ENCODE data around the gene CAND2.

DNA sequence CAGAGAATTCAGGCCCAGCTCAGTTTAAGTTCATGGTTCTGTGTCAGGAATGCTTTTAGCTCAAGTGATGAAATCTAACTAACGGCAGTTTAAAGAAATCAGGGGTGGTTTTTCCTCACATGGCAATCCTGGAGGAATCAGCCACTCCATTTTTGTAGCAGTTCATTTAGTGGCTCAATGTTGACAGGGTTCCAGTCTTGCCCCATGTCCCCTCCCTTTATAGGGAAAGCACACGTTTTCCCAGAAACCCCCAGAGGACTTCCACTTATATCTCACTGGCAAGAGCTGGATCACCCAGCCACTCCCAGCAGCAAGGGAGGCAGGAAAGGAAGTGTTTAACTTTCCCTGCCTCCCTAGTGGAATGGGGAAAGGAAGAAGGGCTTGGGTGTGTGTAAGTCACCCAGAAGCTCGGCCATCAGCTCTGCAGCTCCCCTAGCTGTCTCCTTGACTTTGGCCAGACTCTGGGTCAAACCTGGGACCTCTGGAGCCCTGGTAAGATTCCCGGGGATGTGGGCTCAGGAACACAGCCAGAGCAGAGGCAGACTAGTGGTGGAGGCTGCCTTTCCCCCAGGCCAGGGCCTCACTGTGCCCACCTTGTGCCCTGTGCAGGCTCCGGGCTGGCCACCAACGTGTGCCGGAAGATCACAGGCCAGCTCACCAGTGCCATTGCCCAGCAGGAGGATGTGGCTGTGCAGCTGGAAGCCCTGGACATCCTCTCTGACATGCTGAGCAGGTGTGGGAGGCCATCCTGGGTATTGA, 11.3 kb downstream of the CAND2 start:
- TF ChIP-seq POLR2AphosphoS5 (IDR thresholded peaks at IDR 0.05; ENCODE audit: low read depth) = no peak
- TF ChIP-seq, protein P1, sequence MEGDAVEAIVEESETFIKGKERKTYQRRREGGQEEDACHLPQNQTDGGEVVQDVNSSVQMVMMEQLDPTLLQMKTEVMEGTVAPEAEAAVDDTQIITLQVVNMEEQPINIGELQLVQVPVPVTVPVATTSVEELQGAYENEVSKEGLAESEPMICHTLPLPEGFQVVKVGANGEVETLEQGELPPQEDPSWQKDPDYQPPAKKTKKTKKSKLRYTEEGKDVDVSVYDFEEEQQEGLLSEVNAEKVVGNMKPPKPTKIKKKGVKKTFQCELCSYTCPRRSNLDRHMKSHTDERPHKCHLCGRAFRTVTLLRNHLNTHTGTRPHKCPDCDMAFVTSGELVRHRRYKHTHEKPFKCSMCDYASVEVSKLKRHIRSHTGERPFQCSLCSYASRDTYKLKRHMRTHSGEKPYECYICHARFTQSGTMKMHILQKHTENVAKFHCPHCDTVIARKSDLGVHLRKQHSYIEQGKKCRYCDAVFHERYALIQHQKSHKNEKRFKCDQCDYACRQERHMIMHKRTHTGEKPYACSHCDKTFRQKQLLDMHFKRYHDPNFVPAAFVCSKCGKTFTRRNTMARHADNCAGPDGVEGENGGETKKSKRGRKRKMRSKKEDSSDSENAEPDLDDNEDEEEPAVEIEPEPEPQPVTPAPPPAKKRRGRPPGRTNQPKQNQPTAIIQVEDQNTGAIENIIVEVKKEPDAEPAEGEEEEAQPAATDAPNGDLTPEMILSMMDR (IDR thresholded peaks at IDR 0.05; ENCODE audit: insufficient read depth, low read length) = no peak

All from HL-60 (cell line).